ENCODE data around the gene ZNHIT2.

DNA sequence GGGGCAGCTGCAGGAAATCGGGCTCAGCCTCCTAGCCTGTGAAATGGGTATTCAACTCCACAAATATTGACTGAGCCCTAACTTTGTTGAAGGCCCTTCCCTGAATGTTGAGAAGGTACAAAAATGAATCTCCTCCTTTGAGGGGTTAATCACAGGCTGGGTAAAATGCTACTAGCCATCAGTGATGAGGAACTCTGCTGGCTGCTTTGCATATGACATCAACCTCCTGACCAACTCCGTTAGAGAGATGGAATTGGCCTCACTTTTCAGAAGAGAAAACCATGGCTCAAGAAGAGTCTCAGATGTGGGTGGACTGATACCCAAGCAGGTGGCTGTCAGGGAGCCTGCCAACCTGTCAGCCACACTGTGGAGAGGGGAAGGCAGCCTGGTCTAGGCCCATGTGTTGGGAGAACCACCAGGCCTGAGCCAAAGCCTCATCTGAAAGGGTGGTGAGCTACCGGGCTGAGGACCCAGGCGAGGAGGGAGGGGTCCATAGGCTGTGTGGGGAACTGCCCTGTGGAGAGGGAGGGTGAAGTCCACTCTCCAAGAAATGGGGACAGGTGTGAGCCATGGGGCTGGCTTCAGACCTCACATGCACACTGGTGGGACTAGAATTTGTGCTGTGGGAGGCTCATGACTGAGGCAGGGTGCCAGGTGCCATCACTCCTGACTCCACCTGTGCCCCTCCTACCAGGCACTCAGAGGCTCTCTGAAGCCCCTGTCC lies 45.4 kb downstream of the ZNHIT2 start:
- TF ChIP-seq POLR2A (IDR thresholded peaks at IDR 0.05): no peak
- TF ChIP-seq, protein P1, sequence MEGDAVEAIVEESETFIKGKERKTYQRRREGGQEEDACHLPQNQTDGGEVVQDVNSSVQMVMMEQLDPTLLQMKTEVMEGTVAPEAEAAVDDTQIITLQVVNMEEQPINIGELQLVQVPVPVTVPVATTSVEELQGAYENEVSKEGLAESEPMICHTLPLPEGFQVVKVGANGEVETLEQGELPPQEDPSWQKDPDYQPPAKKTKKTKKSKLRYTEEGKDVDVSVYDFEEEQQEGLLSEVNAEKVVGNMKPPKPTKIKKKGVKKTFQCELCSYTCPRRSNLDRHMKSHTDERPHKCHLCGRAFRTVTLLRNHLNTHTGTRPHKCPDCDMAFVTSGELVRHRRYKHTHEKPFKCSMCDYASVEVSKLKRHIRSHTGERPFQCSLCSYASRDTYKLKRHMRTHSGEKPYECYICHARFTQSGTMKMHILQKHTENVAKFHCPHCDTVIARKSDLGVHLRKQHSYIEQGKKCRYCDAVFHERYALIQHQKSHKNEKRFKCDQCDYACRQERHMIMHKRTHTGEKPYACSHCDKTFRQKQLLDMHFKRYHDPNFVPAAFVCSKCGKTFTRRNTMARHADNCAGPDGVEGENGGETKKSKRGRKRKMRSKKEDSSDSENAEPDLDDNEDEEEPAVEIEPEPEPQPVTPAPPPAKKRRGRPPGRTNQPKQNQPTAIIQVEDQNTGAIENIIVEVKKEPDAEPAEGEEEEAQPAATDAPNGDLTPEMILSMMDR (IDR thresholded peaks at IDR 0.05): no peak
